ENCODE results near the gene TOM1. TPM values are rescaled to one million over a fixed set of nuclear protein-coding genes. Genes with fewer than 3 reads are reported as not detected.

Gene TOM1
- total and polyA plus RNA-seq, 10 of the 15 experiments (the other 5 are each of a cell fraction or from before 2014, with no cell fraction given): 2.2 to 64.6 (median 40.3) TPM

GRCh38 chr22:35383679-35384071 is 84.0 kb downstream of the TOM1 start:
- TSS peak; percentile 43 for BruUV-seq (replicated peaks)
- CTCF ChIA-PET: interaction anchor here (0.6 to 2.6 kb wide), 4 partner anchors 11 to 33 kb away, joined by 3 to 13 read pairs (median 4); partner anchors contain the start of gene MCM5
- 55% methylated on average over 3 of the region's 3 CpGs for WGBS (ENCODE audit: insufficient coverage, insufficient replicate concordance, low lambda C conversion rate, missing lambda C conversion rate)

DNA sequence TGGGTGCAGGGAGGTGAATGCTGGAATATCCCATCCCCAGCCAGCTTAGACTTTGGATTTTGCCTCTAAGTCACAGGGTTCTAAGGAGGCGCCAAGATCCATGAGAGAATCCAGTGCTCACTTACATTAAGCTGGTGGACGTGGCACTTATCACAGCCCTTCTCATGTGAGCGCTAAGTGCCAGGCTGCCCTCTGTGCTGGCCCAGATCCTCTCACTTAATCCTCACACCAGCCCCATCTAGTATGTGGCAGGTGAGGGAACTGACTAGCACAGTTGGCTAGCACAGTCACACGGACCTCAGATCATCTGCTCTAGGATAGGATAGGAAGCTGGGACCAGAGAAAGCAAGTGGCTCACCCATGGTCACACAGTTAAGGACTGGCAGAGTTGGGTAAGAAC is 84.8 kb downstream of the TOM1 start:
- DNase-seq (ENCODE audit: low read depth, low spot score): no peak
- intact Hi-C loops (cut with micrococcal nuclease; ENCODE audit: unreplicated experiment) (no loop called here), in situ Hi-C loops (cut with MboI) (loop anchor here (25.0 kb wide), 1 partner anchor 1828 kb away; the partner anchor contains the start of gene SSTR3)
- 70% methylated on average over 4 of the region's 4 CpGs for WGBS (ENCODE audit: insufficient coverage, insufficient replicate concordance, low lambda C conversion rate, missing lambda C conversion rate)
- no peaks in the 10 kb centered on the region for H3K9me3 ChIP-seq (replicated peaks; ENCODE audit: control insufficient read depth, insufficient read depth, low read length)
- H3K4me3 ChIP-seq: no peak overlapping the region
- H2AFZ ChIP-seq (ENCODE audit: control insufficient read depth, low read depth, low read length): no peak overlapping the region
- H3K9ac ChIP-seq (ENCODE audit: control insufficient read depth, insufficient read depth, low read length): no peak overlapping the region
- TF ChIP-seq SREBF1 (IDR thresholded peaks at IDR 0.05; ENCODE audit: low read length): no peak
- RAD21 ChIA-PET (ENCODE audit: unreplicated experiment): interaction anchor here (0.5 to 6.3 kb wide), 5 partner anchors 10 to 44 kb away, joined by 4 to 39 read pairs (median 4); no protein-coding TSS in a partner anchor
- SMC1A ChIA-PET (ENCODE audit: uncharacterized antibody, unreplicated experiment): interaction anchor here (1.5 to 2.1 kb wide), 4 partner anchors 9 to 33 kb away, joined by 6 to 11 read pairs (median 10); no protein-coding TSS in a partner anchor
- H3K4me2 ChIP-seq (ENCODE audit: control insufficient read depth, insufficient read depth): no peak overlapping the region
- no peaks in the 10 kb centered on the region for H3K27me3 ChIP-seq (replicated peaks in 1 of 2; ENCODE audit: control insufficient read depth in 2 of 2, insufficient read depth in 2 of 2, low read length in 1 of 2)
- peaks cover 4% of the 10 kb centered on the region for H3K79me2 ChIP-seq (ENCODE audit: control insufficient read depth, insufficient read depth, low read length)
- BruUV-seq (replicated peaks): no TSS peak
- POLR2A ChIA-PET: interaction anchor here (1.0 to 2.4 kb wide), 5 partner anchors 9 to 26 kb away, joined by 3 to 12 read pairs (median 8); no protein-coding TSS in a partner anchor
- CTCF ChIA-PET: interaction anchor here (0.6 to 3.0 kb wide), 6 partner anchors 10 to 993 kb away, joined by 3 to 16 read pairs (median 4); partner anchors contain the start of gene MCM5
- no peak for FAIRE-seq
- peaks cover 8% of the 10 kb centered on the region; the same call in 1 of the 2 replicates for H3K4me1 ChIP-seq (ENCODE audit: control insufficient read depth, insufficient read depth, low read length)
- H4K20me1 ChIP-seq (ENCODE audit: control insufficient read depth, insufficient read depth): no peaks in the 10 kb centered on the region
- H3K27ac ChIP-seq (ENCODE audit: control insufficient read depth, insufficient read depth): no peak overlapping the region
- ATAC-seq: peak; percentile 33
- peaks cover 5 to 8% of the 10 kb centered on the region in 2 experiments; a peak in 3 of 4 replicates for H3K36me3 ChIP-seq (ENCODE audit: control insufficient read depth in 2 of 2, insufficient read depth in 2 of 2, low read length in 1 of 2)

More at GRCh38 chr22:35383679-35384071, 84.0 kb downstream of the TOM1 start:
- ATAC-seq: no peak
- no peaks in the 10 kb centered on the region for H4K20me1 ChIP-seq (ENCODE audit: control insufficient read depth, insufficient read depth)
- peaks cover 5 to 8% of the 10 kb centered on the region in 2 experiments; a peak in 3 of 4 replicates for H3K36me3 ChIP-seq (ENCODE audit: control insufficient read depth in 2 of 2, insufficient read depth in 2 of 2, low read length in 1 of 2)
- TF ChIP-seq RUNX3 (IDR thresholded peaks at IDR 0.05; ENCODE audit: low read length) (no peak), KLF5 (IDR thresholded peaks at IDR 0.05; ENCODE audit: partially characterized antibody) (no peak), POLR2AphosphoS2 (IDR thresholded peaks at IDR 0.05; ENCODE audit: low read depth, low read length) (no peak), SIN3A (IDR thresholded peaks at IDR 0.05; ENCODE audit: low read depth, low read length) (no peak)
- ChIA-PET SMC1A (ENCODE audit: uncharacterized antibody, unreplicated experiment) (interaction anchor here (0.8 to 4.7 kb wide), 5 partner anchors 10 to 32 kb away, joined by 4 to 26 read pairs (median 9); no protein-coding TSS in a partner anchor), POLR2A (interaction anchor here (1.5 to 1.8 kb wide), 2 partner anchors 12 to 14 kb away, joined by 7 to 11 read pairs; no protein-coding TSS in a partner anchor), RAD21 (ENCODE audit: unreplicated experiment) (interaction anchor here (3.8 to 6.3 kb wide), 2 partner anchors 11 to 27 kb away, joined by 14 to 39 read pairs; no protein-coding TSS in a partner anchor)
- H2AFZ ChIP-seq (ENCODE audit: control insufficient read depth, low read depth, low read length): no peak overlapping the region
- no peak for FAIRE-seq
- no peak for DNase-seq (ENCODE audit: low read depth, low spot score)
- H3K4me1 ChIP-seq (ENCODE audit: control insufficient read depth, insufficient read depth, low read length): peaks cover 8% of the 10 kb centered on the region; the same call in 1 of the 2 replicates
- in situ Hi-C loops (cut with MboI): loop anchor here (25.0 kb wide), 1 partner anchor 1829 kb away; the partner anchor contains the start of gene SSTR3
- no peak overlapping the region for H3K4me2 ChIP-seq (ENCODE audit: control insufficient read depth, insufficient read depth)
- no peaks in the 10 kb centered on the region for H3K27me3 ChIP-seq (replicated peaks in 1 of 2; ENCODE audit: control insufficient read depth in 2 of 2, insufficient read depth in 2 of 2, low read length in 1 of 2)
- no peak overlapping the region for H3K9ac ChIP-seq (ENCODE audit: control insufficient read depth, insufficient read depth, low read length)
- H3K79me2 ChIP-seq (ENCODE audit: control insufficient read depth, insufficient read depth, low read length): peaks cover 4% of the 10 kb centered on the region
- no peak overlapping the region for H3K4me3 ChIP-seq
- intact Hi-C loops (cut with micrococcal nuclease; ENCODE audit: unreplicated experiment): no loop called here
- no peak overlapping the region for H3K27ac ChIP-seq (ENCODE audit: control insufficient read depth, insufficient read depth)
- no peaks in the 10 kb centered on the region for H3K9me3 ChIP-seq (replicated peaks; ENCODE audit: control insufficient read depth, insufficient read depth, low read length)

Measured in GM12878 (cell line).